Panc1 (cell line): Measurements from ENCODE around the gene TST. TPM values are rescaled to one million over a fixed set of nuclear protein-coding genes. Genes with fewer than 3 reads are reported as not detected.

Source experiments
- ATAC-seq: fragments of 200-7000 bp; cut with Tn5 transposase; 2 replicates; pipeline ENCODE4 v1.9.1; 2020; ENCODE audit warnings: mild to moderate bottlenecking, moderate library complexity
- BruUV-seq: library from RNA; stranded (reverse); fragments of 400-500 nt; replicated peaks from 2 replicates; lab custom pipeline; 2021; lab: Mats Ljungman, UMichigan
- CTCF ChIA-PET: fragments of 300-600 bp; sonication (Branson Sonifier 250); formaldehyde crosslinking; loops from one replicate; lab custom pipeline; 2022; ENCODE audit warnings: antibody characterized with exemption; lab: Charles Lee
- POLR2A ChIA-PET: fragments of 300-600 bp; sonication (Branson Sonifier 250); formaldehyde crosslinking; loops from one replicate; lab custom pipeline; 2022; ENCODE audit warnings: antibody characterized with exemption; lab: Charles Lee
- DNase-seq: peaks from one replicate; pipeline ENCODE4 v3.0.0-alpha.2; 2010; ENCODE audit warnings: low read depth, low spot score
- H3K27ac ChIP-seq: 2 replicates; pipeline ENCODE4 v1.5.1; 2011; ENCODE audit warnings: mild to moderate bottlenecking, low read length, inconsistent platforms
- H3K27me3 ChIP-seq: fragments of 200-500 bp; sonication (Bioruptor generic); 2 replicates; pipeline ENCODE4 v1.6.0; 2014; ENCODE audit warnings: low read length, inconsistent platforms; ENCODE audit not compliant: control insufficient read depth, insufficient read depth
- H3K36me3 ChIP-seq: fragments of 200-500 bp; sonication (Bioruptor generic); 2 replicates; pipeline ENCODE4 v1.5.1; 2014; ENCODE audit warnings: inconsistent platforms, mild to moderate bottlenecking, low read length, moderate library complexity; ENCODE audit not compliant: control insufficient read depth, insufficient read depth
- H3K4me1 ChIP-seq: 2 replicates; pipeline ENCODE4 v1.5.1; 2011; ENCODE audit warnings: inconsistent platforms, mild to moderate bottlenecking, low read length, moderate library complexity; ENCODE audit not compliant: control insufficient read depth, insufficient read depth
- H3K4me3 ChIP-seq, 2 experiments: 2 replicates each; pipeline ENCODE4 v1.5.1; 2011 to 2012; ENCODE audit warnings: low read depth in 2 of 2, low read length in 2 of 2, mild to moderate bottlenecking in 2 of 2, inconsistent platforms in 1 of 2, moderate library complexity in 1 of 2
- H3K9me3 ChIP-seq: fragments of 200-500 bp; sonication (Bioruptor generic); 2 replicates; pipeline ENCODE4 v1.5.1; 2014; ENCODE audit warnings: low read depth, mild to moderate bottlenecking, inconsistent platforms, low read length, moderate library complexity; ENCODE audit not compliant: control insufficient read depth, insufficient read depth
- POLR2AphosphoS5 ChIP-seq: IDR thresholded peaks from 2 replicates; pipeline ENCODE4 v1.6.1; 2012; ENCODE audit warnings: mild to moderate bottlenecking, low read depth, low read length, moderate library complexity
- SIN3A ChIP-seq: IDR thresholded peaks from 2 replicates; pipeline ENCODE4 v1.6.1; 2012; ENCODE audit warnings: low read depth, mild to moderate bottlenecking, low read length, moderate library complexity, borderline replicate concordance; ENCODE audit not compliant: insufficient read depth
- TCF7L2 ChIP-seq: IDR thresholded peaks from 2 replicates; pipeline ENCODE4 v1.6.1; 2011; ENCODE audit warnings: mild to moderate bottlenecking, low read depth, low read length, inconsistent platforms
- in situ Hi-C: cut with HindIII; loops from 2 replicates; pipeline ENCODE4 v1.10.0; 2016; ENCODE audit warnings: low sequenced_read_pairs, low pct_unique_long_range_greater_than_20kb
- intact Hi-C: fragments of 100-400 bp; cut with micrococcal nuclease; formaldehyde crosslinking; loops from one replicate; pipeline ENCODE4 v1.10.0; 2022; ENCODE audit not compliant: unreplicated experiment
- total RNA-seq: library from RNA; stranded (reverse); gene quantifications from one replicate; pipeline ENCODE4 v1.2.1, GENCODE V29; 2021; ENCODE audit not compliant: unreplicated experiment
- TF ChIP-seq, protein P1 (sequence below), 2 experiments: IDR thresholded peaks; 2 replicates each; pipeline ENCODE4 v1.6.1; 2011 to 2012; ENCODE audit warnings: low read depth in 2 of 2, control low read depth in 1 of 2, low read length in 1 of 2, mild to moderate bottlenecking in 1 of 2, moderate library complexity in 1 of 2; ENCODE audit not compliant: insufficient read depth in 1 of 2
- TF ChIP-seq, protein P2 (sequence below): fragments of 450-650 bp; IDR thresholded peaks from 2 replicates; pipeline ENCODE4 v1.5.1; 2017; ENCODE audit warnings: mild to moderate bottlenecking

The TST gene
- total RNA-seq, 1 experiment from 2014 or later = 15.9 TPM

DNA sequence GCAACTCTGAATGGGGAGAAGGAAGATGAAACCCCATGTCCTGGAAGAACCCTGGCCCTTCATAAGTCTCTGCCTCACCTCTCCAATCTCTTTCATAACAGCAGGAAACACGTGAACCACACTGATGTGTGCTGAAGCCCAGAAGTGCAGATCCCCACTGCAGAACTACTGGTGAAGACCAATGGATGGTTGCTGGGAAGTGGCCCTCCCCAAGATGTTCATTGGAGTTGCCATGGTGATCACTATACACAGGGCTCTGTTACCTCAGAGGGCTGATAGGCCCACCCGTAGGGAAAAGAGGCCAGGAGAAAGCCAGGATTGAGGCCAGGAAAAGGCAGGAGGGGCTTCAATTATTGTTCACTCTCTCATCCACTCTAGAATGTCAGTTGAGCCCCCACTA lies 11.6 kb downstream of the TST start:
- no peak for ATAC-seq
- DNase-seq = no peak
- Histone ChIP-seq H3K27ac (no peak overlapping the region), H3K4me1 (peaks cover 4% of the 10 kb centered on the region), H3K9me3 (no peaks in the 10 kb centered on the region), H3K36me3 (no peaks in the 10 kb centered on the region), H3K4me3 (no peak overlapping the region), H3K27me3 (peaks cover 3% of the 10 kb centered on the region; the same call in 1 of the 2 replicates)
- POLR2A ChIA-PET = no interaction called here
- no TSS peak for BruUV-seq
- CTCF ChIA-PET = no interaction called here
- intact Hi-C loops = no loop called here
- TF ChIP-seq, protein P1, sequence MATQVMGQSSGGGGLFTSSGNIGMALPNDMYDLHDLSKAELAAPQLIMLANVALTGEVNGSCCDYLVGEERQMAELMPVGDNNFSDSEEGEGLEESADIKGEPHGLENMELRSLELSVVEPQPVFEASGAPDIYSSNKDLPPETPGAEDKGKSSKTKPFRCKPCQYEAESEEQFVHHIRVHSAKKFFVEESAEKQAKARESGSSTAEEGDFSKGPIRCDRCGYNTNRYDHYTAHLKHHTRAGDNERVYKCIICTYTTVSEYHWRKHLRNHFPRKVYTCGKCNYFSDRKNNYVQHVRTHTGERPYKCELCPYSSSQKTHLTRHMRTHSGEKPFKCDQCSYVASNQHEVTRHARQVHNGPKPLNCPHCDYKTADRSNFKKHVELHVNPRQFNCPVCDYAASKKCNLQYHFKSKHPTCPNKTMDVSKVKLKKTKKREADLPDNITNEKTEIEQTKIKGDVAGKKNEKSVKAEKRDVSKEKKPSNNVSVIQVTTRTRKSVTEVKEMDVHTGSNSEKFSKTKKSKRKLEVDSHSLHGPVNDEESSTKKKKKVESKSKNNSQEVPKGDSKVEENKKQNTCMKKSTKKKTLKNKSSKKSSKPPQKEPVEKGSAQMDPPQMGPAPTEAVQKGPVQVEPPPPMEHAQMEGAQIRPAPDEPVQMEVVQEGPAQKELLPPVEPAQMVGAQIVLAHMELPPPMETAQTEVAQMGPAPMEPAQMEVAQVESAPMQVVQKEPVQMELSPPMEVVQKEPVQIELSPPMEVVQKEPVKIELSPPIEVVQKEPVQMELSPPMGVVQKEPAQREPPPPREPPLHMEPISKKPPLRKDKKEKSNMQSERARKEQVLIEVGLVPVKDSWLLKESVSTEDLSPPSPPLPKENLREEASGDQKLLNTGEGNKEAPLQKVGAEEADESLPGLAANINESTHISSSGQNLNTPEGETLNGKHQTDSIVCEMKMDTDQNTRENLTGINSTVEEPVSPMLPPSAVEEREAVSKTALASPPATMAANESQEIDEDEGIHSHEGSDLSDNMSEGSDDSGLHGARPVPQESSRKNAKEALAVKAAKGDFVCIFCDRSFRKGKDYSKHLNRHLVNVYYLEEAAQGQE (IDR thresholded peaks at IDR 0.05; ENCODE audit: insufficient read depth in 1 of 2, low read depth in 2 of 2, low read length in 1 of 2) = no peak
- TF ChIP-seq, protein P2, sequence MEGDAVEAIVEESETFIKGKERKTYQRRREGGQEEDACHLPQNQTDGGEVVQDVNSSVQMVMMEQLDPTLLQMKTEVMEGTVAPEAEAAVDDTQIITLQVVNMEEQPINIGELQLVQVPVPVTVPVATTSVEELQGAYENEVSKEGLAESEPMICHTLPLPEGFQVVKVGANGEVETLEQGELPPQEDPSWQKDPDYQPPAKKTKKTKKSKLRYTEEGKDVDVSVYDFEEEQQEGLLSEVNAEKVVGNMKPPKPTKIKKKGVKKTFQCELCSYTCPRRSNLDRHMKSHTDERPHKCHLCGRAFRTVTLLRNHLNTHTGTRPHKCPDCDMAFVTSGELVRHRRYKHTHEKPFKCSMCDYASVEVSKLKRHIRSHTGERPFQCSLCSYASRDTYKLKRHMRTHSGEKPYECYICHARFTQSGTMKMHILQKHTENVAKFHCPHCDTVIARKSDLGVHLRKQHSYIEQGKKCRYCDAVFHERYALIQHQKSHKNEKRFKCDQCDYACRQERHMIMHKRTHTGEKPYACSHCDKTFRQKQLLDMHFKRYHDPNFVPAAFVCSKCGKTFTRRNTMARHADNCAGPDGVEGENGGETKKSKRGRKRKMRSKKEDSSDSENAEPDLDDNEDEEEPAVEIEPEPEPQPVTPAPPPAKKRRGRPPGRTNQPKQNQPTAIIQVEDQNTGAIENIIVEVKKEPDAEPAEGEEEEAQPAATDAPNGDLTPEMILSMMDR = no peak
- no peak for TF ChIP-seq TCF7L2
- TF ChIP-seq POLR2AphosphoS5 = no peak
- TF ChIP-seq SIN3A = no peak
- in situ Hi-C loops = no loop called here

DNA sequence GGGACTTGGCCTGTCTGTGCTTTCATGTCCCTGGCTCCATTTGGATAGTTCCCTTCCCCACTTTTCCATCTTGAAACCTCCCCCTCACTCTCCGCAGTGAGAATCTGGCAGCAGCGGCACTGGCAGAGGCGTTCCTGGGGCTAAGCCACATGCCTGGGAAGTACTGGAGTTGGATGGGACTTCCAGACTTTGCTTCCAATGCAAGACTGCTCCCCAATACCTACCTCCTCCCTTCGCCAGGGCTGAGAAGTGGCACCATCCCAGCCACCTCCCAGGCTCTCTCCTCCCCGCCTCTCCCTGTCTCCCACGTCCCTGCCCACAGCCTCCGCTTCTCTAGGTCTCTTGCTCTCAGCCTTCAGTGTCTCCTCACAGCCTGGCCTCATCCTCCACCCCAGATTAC lies 16.6 kb downstream of the TST start:
- ChIA-PET CTCF (no interaction called here), POLR2A (no interaction called here)
- no peak for DNase-seq
- ATAC-seq = no peak
- Histone ChIP-seq H3K4me3 (no peak overlapping the region), H3K27me3 (peaks cover 3% of the 10 kb centered on the region; the same call in 1 of the 2 replicates), H3K27ac (no peak overlapping the region), H3K4me1 (no peaks in the 10 kb centered on the region), H3K9me3 (no peaks in the 10 kb centered on the region), H3K36me3 (no peaks in the 10 kb centered on the region)
- intact Hi-C loops (no loop called here), in situ Hi-C loops (no loop called here)
- TF ChIP-seq, protein P2 = no peak
- TF ChIP-seq, protein P1 (IDR thresholded peaks at IDR 0.05; ENCODE audit: insufficient read depth in 1 of 2, low read depth in 2 of 2, low read length in 1 of 2) = no peak
- TF ChIP-seq POLR2AphosphoS5 (no peak), SIN3A (no peak), TCF7L2 (no peak)
- BruUV-seq = no TSS peak
